Duodenal mucosa (tissue), 2 donors: ENCODE results near the gene KMT2B.
A peak's percentile ranks its signal among the peaks of the same experiment; 100 is the strongest.
"Not testable (repeated sequence)": the region's sequence is repeated elsewhere in the genome, so short reads cannot be mapped to it uniquely, and the experiment has no call there.

Experiments used
- H3K27ac ChIP-seq: one replicate; pipeline ENCODE4 v1.7.0; 2013; ENCODE audit warnings: low read depth, low read length
- H3K27me3 ChIP-seq, 2 donors: one replicate each; pipeline ENCODE4 v1.7.0; 2013; ENCODE audit warnings: low read length in 2 of 2, control low read depth in 1 of 2; ENCODE audit not compliant: insufficient read depth in 2 of 2, control insufficient read depth in 1 of 2
- H3K36me3 ChIP-seq, 2 donors: one replicate each; pipeline ENCODE4 v1.7.0; 2013; ENCODE audit warnings: low read length in 2 of 2, control low read depth in 1 of 2; ENCODE audit not compliant: insufficient read depth in 2 of 2, control insufficient read depth in 1 of 2
- H3K4me1 ChIP-seq, 2 donors: one replicate each; pipeline ENCODE4 v1.7.0; 2013; ENCODE audit warnings: low read length in 2 of 2, control low read depth in 1 of 2; ENCODE audit not compliant: insufficient read depth in 2 of 2, control insufficient read depth in 1 of 2
- H3K4me3 ChIP-seq, 2 donors: one replicate each; pipeline ENCODE4 v1.7.0; 2013; ENCODE audit warnings: low read length in 2 of 2, low read depth in 1 of 2
- H3K9ac ChIP-seq, 2 donors: one replicate each; pipeline ENCODE4 v1.7.0; 2013; ENCODE audit warnings: low read length in 2 of 2, low read depth in 1 of 2
- H3K9me3 ChIP-seq, 2 donors: one replicate each; pipeline ENCODE4 v1.7.0; 2013; ENCODE audit warnings: low read length in 2 of 2, control low read depth in 1 of 2; ENCODE audit not compliant: control insufficient read depth in 1 of 2

Gene KMT2B

GRCh38 chr19:35717665-35718344 is at the start of gene KMT2B:
Gene KMT2B (plus strand): TSS chr19:35718003. CDS start chr19:35718019, 16 bp downstream.
- H3K27me3 ChIP-seq = peaks cover 0 to 3% of the 10 kb centered on the region in 2 donors
- peak within 1 kb of the TSS; percentile 87 to 93 for H3K4me3 ChIP-seq
- H3K27ac ChIP-seq = peak within 1 kb of the TSS; percentile 75
- H3K9me3 ChIP-seq = no peaks in the 10 kb centered on the region
- peaks cover 10 to 20% of the 10 kb centered on the region in 2 donors for H3K36me3 ChIP-seq
- peak within 1 kb of the TSS; percentile 83 to 96 for H3K9ac ChIP-seq
- H3K4me1 ChIP-seq = peaks cover 22 to 30% of the 10 kb centered on the region in 2 donors

- peak overlapping the region in 1 of 2 donors; percentile 43 for H3K9ac ChIP-seq
- H3K36me3 ChIP-seq = no peaks in the 10 kb centered on the region
- H3K9me3 ChIP-seq = no peaks in the 10 kb centered on the region
- peaks cover 15% of the 10 kb centered on the region in 2 donors for H3K27me3 ChIP-seq
- no peak overlapping the region for H3K27ac ChIP-seq
- peaks cover 8 to 14% of the 10 kb centered on the region in 2 donors for H3K4me1 ChIP-seq
- H3K4me3 ChIP-seq = peak overlapping the region; percentile 3 to 36
Measured at GRCh38 chr19:35669566-35669965, 48.2 kb upstream of the KMT2B start.

GRCh38 chr19:35669974-35670373 is 47.8 kb upstream of the KMT2B start:
- H3K4me1 ChIP-seq = peaks cover 8 to 14% of the 10 kb centered on the region in 2 donors
- H3K36me3 ChIP-seq = no peaks in the 10 kb centered on the region
- no peaks in the 10 kb centered on the region for H3K9me3 ChIP-seq
- H3K9ac ChIP-seq = peak overlapping the region in 1 of 2 donors; percentile 43
- no peak overlapping the region for H3K27ac ChIP-seq
- peaks cover 15% of the 10 kb centered on the region in 2 donors for H3K27me3 ChIP-seq
- peak overlapping the region; percentile 3 to 36 for H3K4me3 ChIP-seq

GRCh38 chr19:35670686-35671085 is 47.1 kb upstream of the KMT2B start:
- Histone ChIP-seq H3K9me3 (no peaks in the 10 kb centered on the region), H3K27ac (no peak overlapping the region), H3K4me3 (no peak overlapping the region), H3K4me1 (peaks cover 8 to 14% of the 10 kb centered on the region in 2 donors), H3K27me3 (peaks cover 15% of the 10 kb centered on the region in 2 donors), H3K36me3 (no peaks in the 10 kb centered on the region), H3K9ac (no peak overlapping the region)

- Histone ChIP-seq H3K9ac (no peak overlapping the region), H3K27ac (no peak overlapping the region), H3K4me3 (no peak overlapping the region), H3K4me1 (peaks cover 8 to 14% of the 10 kb centered on the region in 2 donors), H3K27me3 (peaks cover 15% of the 10 kb centered on the region in 2 donors), H3K36me3 (no peaks in the 10 kb centered on the region), H3K9me3 (no peaks in the 10 kb centered on the region)
Measured at GRCh38 chr19:35671818-35672217, 46.0 kb upstream of the KMT2B start.

- no peaks in the 10 kb centered on the region for H3K36me3 ChIP-seq
- peaks cover 12 to 15% of the 10 kb centered on the region in 2 donors for H3K27me3 ChIP-seq
- no peaks in the 10 kb centered on the region for H3K9me3 ChIP-seq
- peaks cover 8 to 14% of the 10 kb centered on the region in 2 donors for H3K4me1 ChIP-seq
- no peak overlapping the region for H3K9ac ChIP-seq
- peak overlapping the region; percentile 50 to 57 for H3K4me3 ChIP-seq
- H3K27ac ChIP-seq = no peak overlapping the region
Measured at GRCh38 chr19:35673121-35673804, 44.5 kb upstream of the KMT2B start.

GRCh38 chr19:35675589-35676140 is 42.1 kb upstream of the KMT2B start:
- Histone ChIP-seq H3K9ac (no peak overlapping the region), H3K4me3 (no peak overlapping the region), H3K4me1 (peaks cover 0 to 7% of the 10 kb centered on the region in 2 donors), H3K27me3 (peaks cover 9 to 15% of the 10 kb centered on the region in 2 donors), H3K9me3 (no peaks in the 10 kb centered on the region), H3K27ac (no peak overlapping the region), H3K36me3 (no peaks in the 10 kb centered on the region)

GRCh38 chr19:35689836-35690235 is 28.0 kb upstream of the KMT2B start:
- H3K27ac ChIP-seq = no peak overlapping the region
- no peaks in the 10 kb centered on the region for H3K36me3 ChIP-seq
- no peaks in the 10 kb centered on the region for H3K4me1 ChIP-seq
- no peak overlapping the region for H3K9ac ChIP-seq
- no peaks in the 10 kb centered on the region for H3K9me3 ChIP-seq
- no peak overlapping the region for H3K4me3 ChIP-seq
- H3K27me3 ChIP-seq = peaks cover 0 to 2% of the 10 kb centered on the region in 2 donors

- not testable (repeated sequence) for H3K4me3 ChIP-seq
Measured at GRCh38 chr19:35691106-35691505, 26.7 kb upstream of the KMT2B start.

GRCh38 chr19:35692010-35692409 is 25.8 kb upstream of the KMT2B start:
- Histone ChIP-seq H3K36me3 (no peaks in the 10 kb centered on the region), H3K27ac (no peak overlapping the region), H3K27me3 (peaks cover 0 to 2% of the 10 kb centered on the region in 2 donors), H3K4me1 (no peaks in the 10 kb centered on the region), H3K4me3 (no peak overlapping the region), H3K9me3 (no peaks in the 10 kb centered on the region), H3K9ac (no peak overlapping the region)

More at GRCh38 chr19:35691106-35691505, 26.7 kb upstream of the KMT2B start:
- H3K27me3 ChIP-seq, H3K9ac ChIP-seq, H3K9me3 ChIP-seq, H3K4me1 ChIP-seq, H3K27ac ChIP-seq, H3K36me3 ChIP-seq: not testable (repeated sequence)
